Measurements from ENCODE around the gene CBLC.

GRCh38 chr19:44731622-44732021 is 46.1 kb upstream of the CBLC start:
- no peak for TF ChIP-seq CTCF (conservative IDR thresholded peaks at IDR 0.05)
- no peak for TF ChIP-seq ZFX (IDR thresholded peaks at IDR 0.05)
